IMR-90 (cell line): ENCODE results near the gene ANXA3. TPM values are rescaled to one million over a fixed set of nuclear protein-coding genes. Genes with fewer than 3 reads are reported as not detected.

Experiments used
- ATAC-seq: fragments of 200-7000 bp; cut with Tn5 transposase; 2 replicates; pipeline ENCODE4 v1.9.1; 2020; ENCODE audit warnings: low read depth, mild to moderate bottlenecking, moderate library complexity
- BruUV-seq: library from RNA; stranded (reverse); fragments of 400-500 nt; replicated peaks from 2 replicates; lab custom pipeline; 2021; lab: Mats Ljungman, UMichigan
- CTCF ChIA-PET: fragments of 300-600 bp; formaldehyde crosslinking; extraction: SDS; loops from one replicate; lab custom pipeline; 2021; ENCODE audit warnings: antibody characterized with exemption; lab: Yijun Ruan, JAX
- POLR2A ChIA-PET: fragments of 300-600 bp; sonication (Branson Sonifier 250); formaldehyde crosslinking; loops from one replicate; lab custom pipeline; 2022; ENCODE audit warnings: antibody characterized with exemption; ENCODE audit not compliant: unreplicated experiment; lab: Charles Lee
- DNase-seq: peaks from one replicate; pipeline ENCODE4 v3.0.0; 2013
- H2AFZ ChIP-seq: replicated peaks from 2 replicates; pipeline ENCODE3; 2013; ENCODE audit warnings: low read length, mild to moderate bottlenecking; ENCODE audit not compliant: poor library complexity
- H2AK5ac ChIP-seq: 2 replicates; pipeline ENCODE4 v1.6.1; 2013; ENCODE audit warnings: low read depth, low read length, inconsistent platforms
- H2AK9ac ChIP-seq: replicated peaks from 2 replicates; pipeline ENCODE3; 2013; ENCODE audit warnings: mild to moderate bottlenecking, low read depth, low read length, moderate library complexity; ENCODE audit not compliant: poor library complexity
- H2BK120ac ChIP-seq: 2 replicates; pipeline ENCODE4 v1.6.1; 2013; ENCODE audit warnings: low read depth, low read length, inconsistent platforms
- H2BK15ac ChIP-seq: 3 replicates; pipeline ENCODE4 v1.6.1; 2013; ENCODE audit warnings: low read depth, low read length, inconsistent platforms
- H2BK20ac ChIP-seq: 2 replicates; pipeline ENCODE4 v1.6.1; 2013; ENCODE audit warnings: low read depth, mild to moderate bottlenecking, inconsistent platforms, low read length, moderate library complexity
- H2BK5ac ChIP-seq: 2 replicates; pipeline ENCODE4 v1.6.1; 2013; ENCODE audit warnings: mild to moderate bottlenecking, low read depth, low read length, inconsistent platforms; ENCODE audit not compliant: poor library complexity, severe bottlenecking
- H3K14ac ChIP-seq: replicated peaks from 2 replicates; pipeline ENCODE4 v1.6.1; 2013; ENCODE audit warnings: low read depth, low read length, inconsistent platforms
- H3K18ac ChIP-seq: 2 replicates; pipeline ENCODE4 v1.6.1; 2013; ENCODE audit warnings: low read depth, low read length, control low read depth
- H3K23ac ChIP-seq: 2 replicates; pipeline ENCODE4 v1.6.1; 2013; ENCODE audit warnings: low read depth, low read length, inconsistent platforms
- H3K27ac ChIP-seq: 2 replicates; pipeline ENCODE4 v1.5.1; 2013; ENCODE audit warnings: mild to moderate bottlenecking, control low read depth, low read length; ENCODE audit not compliant: insufficient read depth
- H3K27me3 ChIP-seq: 2 replicates; pipeline ENCODE4 v1.6.1; 2013; ENCODE audit warnings: low read length; ENCODE audit not compliant: control insufficient read depth, insufficient read depth
- H3K36me3 ChIP-seq: 2 replicates; pipeline ENCODE4 v1.6.1; 2013; ENCODE audit warnings: low read length, mixed read lengths; ENCODE audit not compliant: control insufficient read depth, insufficient read depth
- H3K4ac ChIP-seq: 2 replicates; pipeline ENCODE4 v1.6.1; 2013; ENCODE audit warnings: low read depth, low read length, inconsistent platforms
- H3K4me1 ChIP-seq: 2 replicates; pipeline ENCODE4 v1.6.1; 2013; ENCODE audit warnings: low read length, mixed read lengths; ENCODE audit not compliant: control insufficient read depth, insufficient read depth
- H3K4me2 ChIP-seq: 2 replicates; pipeline ENCODE4 v1.6.1; 2013; ENCODE audit warnings: low read depth, mild to moderate bottlenecking, control low read depth, low read length, moderate library complexity
- H3K4me3 ChIP-seq: 2 replicates; pipeline ENCODE4 v1.5.1; 2013; ENCODE audit warnings: low read depth, mild to moderate bottlenecking, control low read depth, low read length, moderate library complexity; ENCODE audit not compliant: insufficient read depth
- H3K56ac ChIP-seq: 2 replicates; pipeline ENCODE4 v1.6.1; 2013; ENCODE audit warnings: low read length, inconsistent platforms; ENCODE audit not compliant: insufficient read depth; ENCODE audit errors: extremely low read depth
- H3K79me1 ChIP-seq, 2 experiments: 2 replicates each; pipeline ENCODE4 v1.6.1; 2013; ENCODE audit warnings: low read length in 2 of 2, inconsistent platforms in 1 of 2, low read depth in 1 of 2
- H3K9ac ChIP-seq: 2 replicates; pipeline ENCODE4 v1.6.1; 2013; ENCODE audit warnings: low read depth, low read length, control low read depth
- H3K9me1 ChIP-seq: 2 replicates; pipeline ENCODE4 v1.6.1; 2013; ENCODE audit warnings: low read length, inconsistent platforms; ENCODE audit not compliant: insufficient read depth
- H3K9me3 ChIP-seq: 2 replicates; pipeline ENCODE4 v1.6.1; 2013; ENCODE audit warnings: low read length; ENCODE audit not compliant: control insufficient read depth, insufficient read depth
- H4K20me1 ChIP-seq: 2 replicates; pipeline ENCODE4 v1.6.1; 2013; ENCODE audit warnings: low read length, inconsistent platforms; ENCODE audit not compliant: insufficient read depth
- H4K5ac ChIP-seq: 2 replicates; pipeline ENCODE4 v1.6.1; 2013; ENCODE audit warnings: mild to moderate bottlenecking, low read depth, low read length, control low read depth
- H4K8ac ChIP-seq, 2 experiments: 2 replicates each; pipeline ENCODE4 v1.6.1; 2013; ENCODE audit warnings: low read depth in 2 of 2, low read length in 2 of 2, control low read depth in 1 of 2, inconsistent platforms in 1 of 2
- H4K91ac ChIP-seq: 2 replicates; pipeline ENCODE4 v1.6.1; 2013; ENCODE audit warnings: low read depth, low read length, inconsistent platforms; ENCODE audit not compliant: insufficient read depth
- FOS ChIP-seq: fragments of 150-350 bp; IDR thresholded peaks from 2 replicates; pipeline ENCODE4 v1.6.1; 2016; ENCODE audit warnings: low read depth, low read length
- RAD21 ChIP-seq: IDR thresholded peaks from 2 replicates; pipeline ENCODE4 v1.6.1; 2012; ENCODE audit warnings: low read length, improper control_type of control experiment
- RCOR1 ChIP-seq: IDR thresholded peaks from 2 replicates; pipeline ENCODE4 v1.6.1; 2012; ENCODE audit warnings: mild to moderate bottlenecking, low read length, improper control_type of control experiment; ENCODE audit not compliant: insufficient replicate concordance
- RFX5 ChIP-seq: IDR thresholded peaks from 2 replicates; pipeline ENCODE4 v1.8.0; 2012; ENCODE audit warnings: low read depth, mild to moderate bottlenecking, low read length, moderate library complexity
- USF2 ChIP-seq: fragments of 150-350 bp; IDR thresholded peaks from 2 replicates; pipeline ENCODE4 v1.6.1; 2017; ENCODE audit warnings: mild to moderate bottlenecking, antibody characterized with exemption, low read length, low read depth
- WGBS, 2 experiments: methylation state at CpG; one replicate each; pipeline versions ENCODE4 v1.1.5 to v1.1.7; 2013; ENCODE audit warnings: missing lambda C conversion rate in 2 of 2; ENCODE audit not compliant: insufficient read length in 1 of 2; ENCODE audit errors: extremely low coverage in 2 of 2; 5-methylcytosine and 5-hydroxymethylcytosine counted together
- dilution Hi-C: fragments of 300-500 bp; cut with HindIII; formaldehyde crosslinking; loops from one replicate; pipeline ENCODE4 v1.14.3; 2018; ENCODE audit warnings: low sequenced_read_pairs; ENCODE audit not compliant: unreplicated experiment
- in situ Hi-C: fragments of 300-500 bp; cut with MboI; formaldehyde crosslinking; loops from 3 replicates; pipeline ENCODE4 v1.14.3; 2019; ENCODE audit warnings: low sequenced_read_pairs, inconsistent platforms, mixed read lengths
- intact Hi-C: fragments of 100-400 bp; cut with micrococcal nuclease; formaldehyde crosslinking; loops from 2 replicates; pipeline ENCODE4 v1.10.0; 2022
- polyA plus RNA-seq, 3 experiments: library from polyadenylated mRNA; depleted of rRNA; stranded (reverse); fragments of >200 nt; gene quantifications; 2 replicates each; pipeline ENCODE4 v1.2.3, GENCODE V29; 2012; ENCODE audit warnings: low replicate concordance in 1 of 3
- total RNA-seq: library from RNA; depleted of rRNA; stranded (reverse); fragments of >200 nt; gene quantifications from 2 replicates; pipeline ENCODE4 v1.2.3, GENCODE V29; 2012

Gene ANXA3
- total and polyA plus RNA-seq, 2 of the 4 experiments (the other 2 are of a cell fraction): 4.2 to 5.0 TPM

- in situ Hi-C loops (no loop called here), dilution Hi-C loops (no loop called here), intact Hi-C loops (no loop called here)
- peaks cover 15% of the 10 kb centered on the region for H3K4me1 ChIP-seq
- H2BK20ac ChIP-seq: no peak overlapping the region
- H3K79me1 ChIP-seq: peaks cover 0 to 6% of the 10 kb centered on the region in 2 experiments; a peak in 1 of 4 replicates
- TF ChIP-seq FOS (no peak), RCOR1 (no peak), RAD21 (no peak), USF2 (no peak), RFX5 (no peak)
- no peak overlapping the region for H3K4me3 ChIP-seq
- H3K9ac ChIP-seq: no peak overlapping the region
- H4K8ac ChIP-seq: peak overlapping the region in 1 of 2 experiments; percentile 45; a peak in 1 of 4 replicates
- WGBS, 2 experiments: 100% methylated on average over 1 of the region's 2 CpGs; no CpG with 5 or more reads in 1 of the 2 experiments
- H2BK15ac ChIP-seq: no peak overlapping the region
- no peak for ATAC-seq
- H3K18ac ChIP-seq: peak overlapping the region; percentile 52; the same call in 1 of the 2 replicates
- H3K56ac ChIP-seq: no peak overlapping the region
- no peak overlapping the region for H4K91ac ChIP-seq
- no peak overlapping the region for H3K27ac ChIP-seq
- DNase-seq: no peak
- no peak overlapping the region for H3K4ac ChIP-seq
- H2AFZ ChIP-seq: no peak overlapping the region
- peaks cover 12% of the 10 kb centered on the region for H3K9me1 ChIP-seq
- peak overlapping the region; percentile 29; the same call in 1 of the 2 replicates for H2BK120ac ChIP-seq
- H3K36me3 ChIP-seq: no peaks in the 10 kb centered on the region
- no peak overlapping the region for H3K14ac ChIP-seq
- H3K27me3 ChIP-seq: no peaks in the 10 kb centered on the region
- H4K20me1 ChIP-seq: no peaks in the 10 kb centered on the region
- BruUV-seq: no TSS peak
- no peak overlapping the region for H2AK9ac ChIP-seq
- ChIA-PET CTCF (no interaction called here), POLR2A (no interaction called here)
- no peak overlapping the region for H2AK5ac ChIP-seq
- no peak overlapping the region for H4K5ac ChIP-seq
- no peaks in the 10 kb centered on the region for H3K9me3 ChIP-seq
- H3K23ac ChIP-seq: no peak overlapping the region
- no peak overlapping the region for H3K4me2 ChIP-seq
- H2BK5ac ChIP-seq: peak overlapping the region; percentile 14
Observed at GRCh38 chr4:78557841-78558240, 6.3 kb downstream of the ANXA3 start.
